Keratinocyte (primary cell): ENCODE data around the gene CLSTN1. TPM values are rescaled to one million over a fixed set of nuclear protein-coding genes. Genes with fewer than 3 reads are reported as not detected.

ENCODE experiments used
- DNase-seq: peaks from one replicate; pipeline ENCODE4 v3.0.0-alpha.2; 2011; ENCODE audit warnings: low read depth, missing footprints, low spot score
- FAIRE-seq: peaks from 2 replicates; lab custom pipeline; 2011; peaks lifted over from hg19 to GRCh38; lab: Jason Lieb, UNC
- H2AFZ ChIP-seq: 2 replicates; pipeline ENCODE4 v1.6.0; 2012; ENCODE audit warnings: low read length, control low read depth, inconsistent platforms; ENCODE audit not compliant: control insufficient read depth
- H3K27ac ChIP-seq: 2 replicates; pipeline ENCODE4 v1.5.1; 2011; ENCODE audit warnings: low read length; ENCODE audit not compliant: control insufficient read depth, insufficient read depth
- H3K27me3 ChIP-seq: 3 replicates; pipeline ENCODE4 v1.6.0; 2011; ENCODE audit warnings: low read length; ENCODE audit not compliant: control insufficient read depth, insufficient read depth; ENCODE audit errors: extremely low read depth
- H3K36me3 ChIP-seq, 2 experiments: 2 replicates in 1 of 2; 3 replicates in 1 of 2; pipeline ENCODE4 v1.5.1; 2011; ENCODE audit warnings: low read length in 2 of 2, mild to moderate bottlenecking in 1 of 2; ENCODE audit not compliant: control insufficient read depth in 2 of 2, insufficient read depth in 2 of 2; ENCODE audit errors: extremely low read depth in 1 of 2
- H3K4me1 ChIP-seq: 3 replicates; pipeline ENCODE4 v1.5.1; 2011; ENCODE audit warnings: low read length; ENCODE audit not compliant: control insufficient read depth, insufficient read depth; ENCODE audit errors: extremely low read depth
- H3K4me2 ChIP-seq: 3 replicates; pipeline ENCODE4 v1.6.0; 2011; ENCODE audit warnings: low read depth, low read length; ENCODE audit not compliant: control insufficient read depth, insufficient read depth; ENCODE audit errors: extremely low read depth
- H3K4me3 ChIP-seq, 3 experiments: fragments of 200-600 bp in 1 of 3; sonication (generic) in 1 of 3; 2 replicates in 2 of 3; 3 replicates in 1 of 3; pipeline ENCODE4 v1.5.1; 2011 to 2016; ENCODE audit warnings: low read length in 3 of 3, mild to moderate bottlenecking in 3 of 3, control low read depth in 2 of 3, inconsistent platforms in 1 of 3, low read depth in 1 of 3, mixed read lengths in 1 of 3, mixed run types in 1 of 3, moderate library complexity in 1 of 3; ENCODE audit not compliant: control insufficient read depth in 2 of 3, insufficient read depth in 2 of 3; ENCODE audit errors: extremely low read depth in 1 of 3
- H3K79me2 ChIP-seq: 2 replicates; pipeline ENCODE4 v1.6.0; 2012; ENCODE audit warnings: low read length; ENCODE audit not compliant: control insufficient read depth, insufficient read depth
- H3K9ac ChIP-seq: 3 replicates; pipeline ENCODE4 v1.6.0; 2011; ENCODE audit warnings: low read length; ENCODE audit not compliant: control insufficient read depth, insufficient read depth; ENCODE audit errors: extremely low read depth
- H3K9me1 ChIP-seq: 3 replicates; pipeline ENCODE4 v1.6.0; 2011; ENCODE audit warnings: low read length; ENCODE audit not compliant: control insufficient read depth, insufficient read depth; ENCODE audit errors: extremely low read depth
- H3K9me3 ChIP-seq: 2 replicates; pipeline ENCODE4 v1.5.1; 2012; ENCODE audit warnings: low read depth, low read length; ENCODE audit not compliant: control insufficient read depth
- H4K20me1 ChIP-seq: 3 replicates; pipeline ENCODE4 v1.6.0; 2011; ENCODE audit warnings: low read length; ENCODE audit not compliant: control insufficient read depth, insufficient read depth; ENCODE audit errors: extremely low read depth
- CTCF ChIP-seq, 3 experiments: IDR thresholded peaks in 1 of 3; conservative IDR thresholded peaks in 1 of 3; optimal IDR thresholded peaks in 1 of 3; 2 replicates in 2 of 3; 3 replicates in 1 of 3; pipeline versions ENCODE3 to v1.5.1; 2011; ENCODE audit warnings: low read length in 3 of 3, mild to moderate bottlenecking in 3 of 3, moderate library complexity in 2 of 3, control low read depth in 1 of 3, inconsistent platforms in 1 of 3; ENCODE audit not compliant: insufficient read depth in 2 of 3; ENCODE audit errors: extremely low read depth in 1 of 3
- EZH2 ChIP-seq: IDR thresholded peaks from one replicate; pipeline ENCODE4 v1.6.1; 2012; ENCODE audit warnings: inconsistent platforms, mild to moderate bottlenecking, low read length, moderate library complexity
- dilution Hi-C: fragments of 300-500 bp; cut with MboI; formaldehyde crosslinking; loops from one replicate; pipeline ENCODE4 v1.7.0; 2020; ENCODE audit warnings: low sequenced_read_pairs; ENCODE audit not compliant: extremely low pct_ligation_motif_present
- polyA plus RNA-seq, 5 experiments: library from polyadenylated mRNA; depleted of rRNA in 3 of 5; stranded (reverse) in 3 of 5; stranded (forward) in 1 of 5; unstranded in 1 of 5; fragments of >200 nt; gene quantifications; 1 replicate in 1 of 5; 2 replicates in 3 of 5; 3 replicates in 1 of 5; pipeline versions ENCODE4 v1.2.1 to v1.2.3, GENCODE V29; 2011 to 2012; ENCODE audit warnings: missing spikeins in 2 of 5, low read depth in 1 of 5, low replicate concordance in 1 of 5

Gene CLSTN1
- polyA plus RNA-seq, 1 donor (not counting 4 experiments of a cell fraction or from before 2014, with no cell fraction given) = 90.3 TPM

- Histone ChIP-seq H3K4me2 (peak overlapping the region; percentile 25), H3K36me3 (peaks cover 2 to 3% of the 10 kb centered on the region in 2 experiments), H3K9me1 (no peaks in the 10 kb centered on the region), H3K4me3 (no peak overlapping the region), H3K9ac (peak overlapping the region; percentile 15), H2AFZ (no peak overlapping the region), H3K9me3 (peaks cover 4% of the 10 kb centered on the region), H3K27ac (peak overlapping the region; percentile 31), H3K4me1 (peaks cover 57% of the 10 kb centered on the region), H4K20me1 (no peaks in the 10 kb centered on the region), H3K27me3 (no peaks in the 10 kb centered on the region), H3K79me2 (no peaks in the 10 kb centered on the region)
- peak; percentile 96 for FAIRE-seq
- DNase-seq = no peak
- TF ChIP-seq EZH2 (no peak), CTCF (optimal IDR thresholded peaks at IDR 0.05 in 1 of 3, IDR thresholded peaks at IDR 0.05 in 1 of 3, conservative IDR thresholded peaks at IDR 0.05 in 1 of 3; ENCODE audit: extremely low read depth in 1 of 3, insufficient read depth in 2 of 3, low read length in 3 of 3) (no peak)
- dilution Hi-C loops = no loop called here
Observed at GRCh38 chr1:9843576-9843945, 19.8 kb upstream of the CLSTN1 start.

- H3K79me2 ChIP-seq = no peaks in the 10 kb centered on the region
- peaks cover 58% of the 10 kb centered on the region for H3K4me1 ChIP-seq
- no peaks in the 10 kb centered on the region for H3K36me3 ChIP-seq
- dilution Hi-C loops = no loop called here
- DNase-seq = no peak
- H3K9me3 ChIP-seq = peaks cover 4% of the 10 kb centered on the region
- H3K9me1 ChIP-seq = no peaks in the 10 kb centered on the region
- H3K27ac ChIP-seq = peak overlapping the region; percentile 31
- H3K27me3 ChIP-seq = no peaks in the 10 kb centered on the region
- peak overlapping the region; percentile 28 for H3K9ac ChIP-seq
- H4K20me1 ChIP-seq = no peaks in the 10 kb centered on the region
- no peak overlapping the region for H2AFZ ChIP-seq
- TF ChIP-seq CTCF (optimal IDR thresholded peaks at IDR 0.05 in 1 of 3, IDR thresholded peaks at IDR 0.05 in 1 of 3, conservative IDR thresholded peaks at IDR 0.05 in 1 of 3; ENCODE audit: extremely low read depth in 1 of 3, insufficient read depth in 2 of 3, low read length in 3 of 3) (peak in 1 of 3 experiments; percentile 2), EZH2 (no peak)
- H3K4me2 ChIP-seq = peak overlapping the region; percentile 25
- FAIRE-seq = no peak
- H3K4me3 ChIP-seq = no peak overlapping the region
Observed at GRCh38 chr1:9842781-9843575, 19.2 kb upstream of the CLSTN1 start.
